ENCODE measurements around the gene TMEM247. TPM values are rescaled to one million over a fixed set of nuclear protein-coding genes. Genes with fewer than 3 reads are reported as not detected.

TMEM247 gene
- total and polyA plus RNA-seq, 10 of the 15 experiments (the other 5 are each of a cell fraction or from before 2014, with no cell fraction given), result not detected

- no peak overlapping the region for H3K27ac ChIP-seq (ENCODE audit: control insufficient read depth, insufficient read depth)
- CTCF ChIA-PET, result interaction anchor here (1.0 to 2.7 kb wide), 5 partner anchors 16 to 87 kb away, joined by 4 to 8 read pairs (median 5); no protein-coding TSS in a partner anchor
- H4K20me1 ChIP-seq (ENCODE audit: control insufficient read depth, insufficient read depth), result no peaks in the 10 kb centered on the region
- no peak for DNase-seq (ENCODE audit: low read depth, low spot score)
- TF ChIP-seq NR2C1 (IDR thresholded peaks at IDR 0.05), result no peak
- no peak for TF ChIP-seq NFYA (IDR thresholded peaks at IDR 0.05; ENCODE audit: borderline replicate concordance, low read depth, low read length)
- no peak for TF ChIP-seq MLLT1 (IDR thresholded peaks at IDR 0.05)
- TF ChIP-seq TARDBP (IDR thresholded peaks at IDR 0.05; ENCODE audit: borderline replicate concordance), result no peak
- TF ChIP-seq JUND (IDR thresholded peaks at IDR 0.05; ENCODE audit: low read depth, low read length), result no peak
- TF ChIP-seq FOS (IDR thresholded peaks at IDR 0.05; ENCODE audit: borderline replicate concordance, extremely low read depth, insufficient read length), result no peak
- TF ChIP-seq CHD1 (IDR thresholded peaks at IDR 0.05; ENCODE audit: low read depth, low read length), result no peak
- TF ChIP-seq BCL11A (IDR thresholded peaks at IDR 0.05; ENCODE audit: low read depth, low read length), result no peak
- RAD21 ChIA-PET (ENCODE audit: unreplicated experiment), result no interaction called here
- no TSS peak for BruUV-seq (replicated peaks)
- no peak overlapping the region for H3K4me2 ChIP-seq (ENCODE audit: control insufficient read depth, insufficient read depth)
- WGBS (ENCODE audit: insufficient coverage, insufficient replicate concordance, low lambda C conversion rate, missing lambda C conversion rate), result 38% methylated on average over 1 of the region's 1 CpG
- H3K27me3 ChIP-seq (replicated peaks in 1 of 2; ENCODE audit: control insufficient read depth in 2 of 2, insufficient read depth in 2 of 2, low read length in 1 of 2), result no peaks in the 10 kb centered on the region
- H2AFZ ChIP-seq (ENCODE audit: control insufficient read depth, low read depth, low read length), result no peak overlapping the region
- no peak for FAIRE-seq
- in situ Hi-C loops (cut with MboI) (no loop called here), intact Hi-C loops (cut with micrococcal nuclease; ENCODE audit: unreplicated experiment) (no loop called here)
- no peak overlapping the region for H3K9ac ChIP-seq (ENCODE audit: control insufficient read depth, insufficient read depth, low read length)
- POLR2A ChIA-PET, result interaction anchor here (0.7 to 1.1 kb wide), 2 partner anchors 10 to 45 kb away, joined by 3 read pairs; no protein-coding TSS in a partner anchor
- SMC1A ChIA-PET (ENCODE audit: uncharacterized antibody, unreplicated experiment), result interaction anchor here (0.8 kb wide), 1 partner anchor 48 kb away, joined by 3 read pairs; no protein-coding TSS in a partner anchor
- H3K79me2 ChIP-seq (ENCODE audit: control insufficient read depth, insufficient read depth, low read length), result no peaks in the 10 kb centered on the region
- H3K4me3 ChIP-seq, result no peak overlapping the region
- no peak for ATAC-seq
- H3K4me1 ChIP-seq (ENCODE audit: control insufficient read depth, insufficient read depth, low read length), result no peaks in the 10 kb centered on the region
- H3K36me3 ChIP-seq (ENCODE audit: control insufficient read depth in 2 of 2, insufficient read depth in 2 of 2, low read length in 1 of 2), result no peaks in the 10 kb centered on the region
- peaks cover 2% of the 10 kb centered on the region; the same call in 1 of the 3 replicates for H3K9me3 ChIP-seq (replicated peaks; ENCODE audit: control insufficient read depth, insufficient read depth, low read length)
These were observed 35.4 kb downstream of the TMEM247 start for GRCh38 chr2:46514738-46515137.

Data from GM12878 (cell line).